HG03378 (cell line): ENCODE measurements around the gene TUBA3E.
"Not testable (repeated sequence)": the region's sequence is repeated elsewhere in the genome, so short reads cannot be mapped to it uniquely, and the experiment has no call there.

Source experiments
- ATAC-seq: cut with Tn5 transposase; IDR thresholded peaks from one replicate; pipeline ENCODE4 v1.9.1; 2021; ENCODE audit warnings: mild to moderate bottlenecking, moderate library complexity; ENCODE audit not compliant: unreplicated experiment

The TUBA3E gene

GRCh38 chr2:130192451-130192850 is 5.8 kb downstream of the TUBA3E start:
- not testable (repeated sequence) for ATAC-seq

- ATAC-seq: not testable (repeated sequence)
Observed at GRCh38 chr2:130191319-130191718, 6.9 kb downstream of the TUBA3E start.

- no peak for ATAC-seq
Observed at GRCh38 chr2:130190237-130190636, 8.0 kb downstream of the TUBA3E start.

GRCh38 chr2:130188958-130189357 is 9.3 kb downstream of the TUBA3E start:
- not testable (repeated sequence) for ATAC-seq

- ATAC-seq: not testable (repeated sequence)
Observed at GRCh38 chr2:130187859-130188792, 10.1 kb downstream of the TUBA3E start.

GRCh38 chr2:130187268-130187667 is 11.0 kb downstream of the TUBA3E start:
- ATAC-seq: no peak

- no peak for ATAC-seq
Observed at GRCh38 chr2:130186391-130186790, 11.8 kb downstream of the TUBA3E start.

GRCh38 chr2:130185896-130186295 is 12.3 kb downstream of the TUBA3E start:
- ATAC-seq: no peak

- no peak for ATAC-seq
Observed at GRCh38 chr2:130185436-130185835, 12.8 kb downstream of the TUBA3E start.

GRCh38 chr2:130183512-130184373 is 14.5 kb downstream of the TUBA3E start:
- no peak for ATAC-seq

- not testable (repeated sequence) for ATAC-seq
Observed at GRCh38 chr2:130182826-130183511, 15.3 kb downstream of the TUBA3E start.

GRCh38 chr2:130181880-130182682 is 16.2 kb downstream of the TUBA3E start, which contains the start of gene MZT2B:
TSS of gene MZT2B (plus strand) at chr2:130182262. CDS start at chr2:130182283, 21 bp downstream.
- peak; percentile 73 for ATAC-seq

- ATAC-seq: peak; percentile 62
Observed at GRCh38 chr2:130181325-130181879, 16.8 kb downstream of the TUBA3E start, which contains the start of gene SMPD4. TSS of gene SMPD4 (minus strand) at chr2:130181602. CDS start at chr2:130176592, 5,010 bp downstream.

GRCh38 chr2:130180404-130181324 is 17.6 kb downstream of the TUBA3E start:
- ATAC-seq: not testable (repeated sequence)

GRCh38 chr2:130174866-130175265 is 23.4 kb downstream of the TUBA3E start:
- ATAC-seq: not testable (repeated sequence)

- ATAC-seq: no peak
Observed at GRCh38 chr2:130169896-130170295, 28.3 kb downstream of the TUBA3E start.

- ATAC-seq: not testable (repeated sequence)
Observed at GRCh38 chr2:130169163-130169562, 29.1 kb downstream of the TUBA3E start.

GRCh38 chr2:130166611-130167010 is 31.6 kb downstream of the TUBA3E start:
- not testable (repeated sequence) for ATAC-seq
